Measurements from ENCODE around the gene FITM2. TPM values are rescaled to one million over a fixed set of nuclear protein-coding genes. Genes with fewer than 3 reads are reported as not detected.

The FITM2 gene
- total RNA-seq, 1 donor, result 7.2 TPM

GRCh38 chr20:44326391-44327159, 15.6 kb upstream of the FITM2 start:
- no peak for DNase-seq (ENCODE audit: insufficient read length, low spot score, missing footprints)
- H3K79me2 ChIP-seq (ENCODE audit: insufficient read depth, low read length), result no peaks in the 10 kb centered on the region
- peaks cover 6% of the 10 kb centered on the region for H3K27me3 ChIP-seq (ENCODE audit: insufficient read depth, low read length)
- H3K4me1 ChIP-seq (ENCODE audit: insufficient read depth, low read length), result no peaks in the 10 kb centered on the region
- H3K4me3 ChIP-seq (ENCODE audit: insufficient read depth, low read length), result peak overlapping the region; percentile 51
- no peaks in the 10 kb centered on the region for H4K20me1 ChIP-seq (ENCODE audit: insufficient read depth, low read length)
- H3K4me2 ChIP-seq (ENCODE audit: insufficient read depth, low read length), result peak overlapping the region; percentile 48
- no peak overlapping the region for H3K27ac ChIP-seq (ENCODE audit: low read depth, low read length)
- TF ChIP-seq, protein P1, sequence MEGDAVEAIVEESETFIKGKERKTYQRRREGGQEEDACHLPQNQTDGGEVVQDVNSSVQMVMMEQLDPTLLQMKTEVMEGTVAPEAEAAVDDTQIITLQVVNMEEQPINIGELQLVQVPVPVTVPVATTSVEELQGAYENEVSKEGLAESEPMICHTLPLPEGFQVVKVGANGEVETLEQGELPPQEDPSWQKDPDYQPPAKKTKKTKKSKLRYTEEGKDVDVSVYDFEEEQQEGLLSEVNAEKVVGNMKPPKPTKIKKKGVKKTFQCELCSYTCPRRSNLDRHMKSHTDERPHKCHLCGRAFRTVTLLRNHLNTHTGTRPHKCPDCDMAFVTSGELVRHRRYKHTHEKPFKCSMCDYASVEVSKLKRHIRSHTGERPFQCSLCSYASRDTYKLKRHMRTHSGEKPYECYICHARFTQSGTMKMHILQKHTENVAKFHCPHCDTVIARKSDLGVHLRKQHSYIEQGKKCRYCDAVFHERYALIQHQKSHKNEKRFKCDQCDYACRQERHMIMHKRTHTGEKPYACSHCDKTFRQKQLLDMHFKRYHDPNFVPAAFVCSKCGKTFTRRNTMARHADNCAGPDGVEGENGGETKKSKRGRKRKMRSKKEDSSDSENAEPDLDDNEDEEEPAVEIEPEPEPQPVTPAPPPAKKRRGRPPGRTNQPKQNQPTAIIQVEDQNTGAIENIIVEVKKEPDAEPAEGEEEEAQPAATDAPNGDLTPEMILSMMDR (IDR thresholded peaks at IDR 0.05; ENCODE audit: extremely low read depth, low read depth, low read length), result no peak
- peak overlapping the region; percentile 59 for H2AFZ ChIP-seq (ENCODE audit: low read length)
- H3K36me3 ChIP-seq (ENCODE audit: insufficient read depth, low read length), result no peaks in the 10 kb centered on the region
- no peaks in the 10 kb centered on the region for H3K9me3 ChIP-seq (ENCODE audit: low read depth, low read length)

DNA sequence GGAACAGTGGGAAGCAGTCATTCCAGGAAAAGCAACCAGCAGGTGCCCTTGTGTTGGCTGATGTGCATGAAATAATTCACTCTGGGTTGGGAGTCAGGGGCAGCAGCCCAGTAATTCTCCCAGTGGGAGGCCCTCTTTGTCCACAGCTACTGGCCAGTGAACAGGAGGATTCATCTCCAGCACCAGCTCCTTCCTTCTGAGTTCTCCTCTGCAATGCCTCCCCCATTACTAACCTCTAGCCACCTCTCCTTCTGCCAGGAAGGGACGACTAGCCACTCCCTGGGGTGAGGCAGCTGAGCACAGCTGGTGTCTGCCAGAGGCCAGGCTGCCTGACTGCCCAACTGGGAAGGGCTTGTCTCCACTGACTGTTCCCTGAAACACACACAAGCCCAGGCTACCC, 13.3 kb upstream of the FITM2 start:
- no peak overlapping the region for H2AFZ ChIP-seq (ENCODE audit: low read length)
- DNase-seq (ENCODE audit: insufficient read length, low spot score, missing footprints), result no peak
- no peaks in the 10 kb centered on the region for H3K9me3 ChIP-seq (ENCODE audit: low read depth, low read length)
- TF ChIP-seq, protein P1 (IDR thresholded peaks at IDR 0.05; ENCODE audit: extremely low read depth, low read depth, low read length), result no peak
- no peak overlapping the region for H3K4me2 ChIP-seq (ENCODE audit: insufficient read depth, low read length)
- H3K4me1 ChIP-seq (ENCODE audit: insufficient read depth, low read length), result no peaks in the 10 kb centered on the region
- peaks cover 7% of the 10 kb centered on the region for H3K27me3 ChIP-seq (ENCODE audit: insufficient read depth, low read length)
- H3K4me3 ChIP-seq (ENCODE audit: insufficient read depth, low read length), result no peak overlapping the region
- H4K20me1 ChIP-seq (ENCODE audit: insufficient read depth, low read length), result no peaks in the 10 kb centered on the region
- H3K79me2 ChIP-seq (ENCODE audit: insufficient read depth, low read length), result no peaks in the 10 kb centered on the region
- H3K27ac ChIP-seq (ENCODE audit: low read depth, low read length), result no peak overlapping the region
- no peaks in the 10 kb centered on the region for H3K36me3 ChIP-seq (ENCODE audit: insufficient read depth, low read length)

- Histone ChIP-seq H3K27me3 (ENCODE audit: insufficient read depth, low read length) (peaks cover 3% of the 10 kb centered on the region), H3K9me3 (ENCODE audit: low read depth, low read length) (no peaks in the 10 kb centered on the region), H3K36me3 (ENCODE audit: insufficient read depth, low read length) (no peaks in the 10 kb centered on the region), H3K27ac (ENCODE audit: low read depth, low read length) (no peak overlapping the region), H3K4me3 (ENCODE audit: insufficient read depth, low read length) (no peak overlapping the region), H3K4me1 (ENCODE audit: insufficient read depth, low read length) (no peaks in the 10 kb centered on the region), H3K4me2 (ENCODE audit: insufficient read depth, low read length) (no peak overlapping the region), H4K20me1 (ENCODE audit: insufficient read depth, low read length) (no peaks in the 10 kb centered on the region), H2AFZ (ENCODE audit: low read length) (no peak overlapping the region), H3K79me2 (ENCODE audit: insufficient read depth, low read length) (no peaks in the 10 kb centered on the region)
- no peak for DNase-seq (ENCODE audit: insufficient read length, low spot score, missing footprints)
- TF ChIP-seq, protein P1 (IDR thresholded peaks at IDR 0.05; ENCODE audit: extremely low read depth, low read depth, low read length), result no peak
Observed at GRCh38 chr20:44319839-44320422, 8.9 kb upstream of the FITM2 start.

- Histone ChIP-seq H3K9me3 (ENCODE audit: low read depth, low read length) (no peaks in the 10 kb centered on the region), H2AFZ (ENCODE audit: low read length) (no peak overlapping the region), H3K27me3 (ENCODE audit: insufficient read depth, low read length) (peaks cover 3% of the 10 kb centered on the region), H3K36me3 (ENCODE audit: insufficient read depth, low read length) (no peaks in the 10 kb centered on the region), H4K20me1 (ENCODE audit: insufficient read depth, low read length) (no peaks in the 10 kb centered on the region), H3K79me2 (ENCODE audit: insufficient read depth, low read length) (peaks cover 8% of the 10 kb centered on the region), H3K27ac (ENCODE audit: low read depth, low read length) (no peak overlapping the region), H3K4me1 (ENCODE audit: insufficient read depth, low read length) (peaks cover 9% of the 10 kb centered on the region), H3K4me2 (ENCODE audit: insufficient read depth, low read length) (no peak overlapping the region), H3K4me3 (ENCODE audit: insufficient read depth, low read length) (no peak overlapping the region)
- TF ChIP-seq, protein P1 (IDR thresholded peaks at IDR 0.05; ENCODE audit: extremely low read depth, low read depth, low read length), result no peak
- no peak for DNase-seq (ENCODE audit: insufficient read length, low spot score, missing footprints)
Observed at GRCh38 chr20:44314870-44315269, 3.9 kb upstream of the FITM2 start.

Data from osteoblast (primary cell).